ENCODE data around the gene CCDC69.
"Not testable (repeated sequence)": the region's sequence is repeated elsewhere in the genome, so short reads cannot be mapped to it uniquely, and the experiment has no call there.

Gene CCDC69

DNA sequence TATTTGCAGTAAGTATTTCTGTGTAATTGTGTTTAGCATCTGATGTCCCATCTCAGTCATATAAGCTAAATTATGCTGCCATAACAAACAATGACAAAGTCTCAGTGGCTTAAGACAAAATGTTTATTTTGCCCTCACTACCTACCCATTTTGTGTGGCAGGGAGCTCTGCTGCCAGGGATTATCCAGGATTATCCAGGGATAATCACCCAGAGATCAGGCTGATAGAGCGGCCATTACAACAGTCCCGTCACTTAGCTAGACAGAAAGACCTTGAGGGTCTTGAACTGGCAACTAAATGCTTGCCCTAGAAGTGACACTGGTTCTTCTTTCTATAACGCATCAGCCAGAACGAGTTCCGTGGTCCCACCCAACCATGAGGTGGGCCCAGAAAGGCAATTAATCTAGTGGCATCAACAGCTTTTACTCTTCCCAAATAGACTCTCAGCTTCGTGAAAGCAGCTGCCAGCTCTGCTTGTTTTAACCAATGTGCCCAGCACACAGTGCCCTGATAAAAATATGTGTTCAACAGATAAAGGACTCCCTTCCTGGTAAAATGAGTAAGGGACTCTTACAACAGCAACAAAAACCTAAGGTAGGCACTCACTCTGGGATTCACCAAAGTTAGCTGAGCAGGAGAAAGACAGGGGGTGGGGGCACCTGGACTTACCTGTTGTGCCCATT, 22.8 kb downstream of the CCDC69 start:
- Histone ChIP-seq H3K4me1 (ENCODE audit: insufficient read depth, low read length) (no peaks in the 10 kb centered on the region), H3K9me3 (ENCODE audit: control insufficient read depth, insufficient read depth, low read length) (no peaks in the 10 kb centered on the region), H3K36me3 (ENCODE audit: insufficient read depth, low read length) (no peaks in the 10 kb centered on the region), H3K9ac (ENCODE audit: low read depth, low read length) (no peak overlapping the region)

DNA sequence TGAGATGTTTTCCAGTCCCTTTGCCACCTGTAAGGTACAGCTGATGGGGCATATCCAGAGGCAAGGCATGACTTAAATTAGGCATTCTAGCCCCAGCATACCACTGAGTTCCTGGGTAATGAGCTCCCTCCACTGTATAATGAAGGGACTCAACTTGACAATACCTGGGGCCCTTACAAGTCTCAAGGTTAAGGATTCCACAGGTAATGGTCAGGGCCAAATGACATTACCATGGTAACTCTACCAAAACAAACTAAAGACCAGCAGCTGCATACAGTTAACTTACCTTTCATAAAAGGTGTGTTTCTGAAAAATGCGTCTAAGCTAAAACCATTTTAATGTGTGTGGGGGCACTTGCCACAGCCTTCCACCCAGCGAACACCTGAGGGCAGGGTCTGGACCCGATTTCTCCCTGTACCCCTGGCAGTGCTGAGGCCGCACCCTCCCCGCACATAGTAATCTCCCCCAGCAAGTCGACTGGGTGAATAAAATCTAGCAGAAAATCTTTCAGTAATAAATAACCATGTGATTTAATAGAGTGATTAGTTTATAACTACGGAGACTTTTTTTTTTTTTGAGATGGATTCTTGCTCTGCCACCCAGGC, 24.2 kb downstream of the CCDC69 start:
- Histone ChIP-seq H3K9me3 (ENCODE audit: control insufficient read depth, insufficient read depth, low read length) (no peaks in the 10 kb centered on the region), H3K36me3 (ENCODE audit: insufficient read depth, low read length) (no peaks in the 10 kb centered on the region), H3K9ac (ENCODE audit: low read depth, low read length) (no peak overlapping the region), H3K4me1 (ENCODE audit: insufficient read depth, low read length) (no peaks in the 10 kb centered on the region)

- Histone ChIP-seq H3K36me3 (ENCODE audit: insufficient read depth, low read length) (no peaks in the 10 kb centered on the region), H3K9me3 (ENCODE audit: control insufficient read depth, insufficient read depth, low read length) (no peaks in the 10 kb centered on the region), H3K4me1 (ENCODE audit: insufficient read depth, low read length) (no peaks in the 10 kb centered on the region), H3K9ac (ENCODE audit: low read depth, low read length) (no peak overlapping the region)
These were observed 25.0 kb downstream of the CCDC69 start for GRCh38 chr5:151198861-151199260.

GRCh38 chr5:151197291-151197600, 26.6 kb downstream of the CCDC69 start:
- not testable (repeated sequence) for H3K9ac ChIP-seq (ENCODE audit: low read depth, low read length); H3K36me3 ChIP-seq (ENCODE audit: insufficient read depth, low read length); H3K4me1 ChIP-seq (ENCODE audit: insufficient read depth, low read length); H3K9me3 ChIP-seq (ENCODE audit: control insufficient read depth, insufficient read depth, low read length)

DNA sequence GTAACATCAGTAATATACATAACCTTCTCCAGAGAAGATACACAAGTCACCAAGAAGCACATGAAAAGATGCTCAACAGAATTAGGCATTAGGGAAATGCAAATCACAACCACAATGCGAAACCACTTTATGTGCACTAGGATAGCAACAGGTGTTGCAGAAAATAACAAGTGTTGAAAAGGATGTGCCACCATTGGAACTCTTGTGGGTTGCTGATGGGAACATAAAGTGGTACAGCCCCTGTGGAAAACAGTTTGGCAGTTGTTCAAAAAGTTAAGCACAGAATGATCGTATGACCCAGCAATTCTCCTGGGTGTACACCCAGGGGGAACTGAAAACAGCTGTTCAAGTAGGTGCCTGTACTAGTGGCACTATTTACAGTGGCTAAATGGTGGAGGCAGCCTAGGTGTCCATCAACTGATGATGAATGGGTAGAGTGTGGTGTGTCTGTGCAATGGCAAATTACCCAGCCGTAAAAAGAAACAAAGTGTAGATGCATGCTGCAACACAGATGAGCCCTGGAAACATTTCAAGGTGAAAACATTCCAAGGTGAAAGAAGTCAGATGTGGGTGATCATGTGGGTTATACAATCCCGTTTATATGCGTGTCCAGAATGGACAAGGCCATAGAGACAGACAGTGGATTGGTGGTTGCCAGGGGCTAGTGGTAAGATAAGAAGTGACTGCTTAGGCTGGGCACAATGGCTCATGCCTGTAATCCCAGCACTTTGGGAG, 27.2 kb downstream of the CCDC69 start:
- Histone ChIP-seq H3K9ac (ENCODE audit: low read depth, low read length) (no peak overlapping the region), H3K36me3 (ENCODE audit: insufficient read depth, low read length) (no peaks in the 10 kb centered on the region)

GRCh38 chr5:151195622-151196021, 28.3 kb downstream of the CCDC69 start:
- Histone ChIP-seq H3K9me3 (ENCODE audit: control insufficient read depth, insufficient read depth, low read length) (no peaks in the 10 kb centered on the region), H3K9ac (ENCODE audit: low read depth, low read length) (no peak overlapping the region), H3K36me3 (ENCODE audit: insufficient read depth, low read length) (no peaks in the 10 kb centered on the region), H3K4me1 (ENCODE audit: insufficient read depth, low read length) (0 out of 2 replicates have a peak, but pooled peaks cover 5% of the 10 kb centered on the region)

More for the DNA sequence above, 27.2 kb downstream of the CCDC69 start:
- Histone ChIP-seq H3K4me1 (ENCODE audit: insufficient read depth, low read length) (0 out of 2 replicates have a peak, but pooled peaks cover 3% of the 10 kb centered on the region), H3K9me3 (ENCODE audit: control insufficient read depth, insufficient read depth, low read length) (no peaks in the 10 kb centered on the region)

GRCh38 chr5:151192626-151193025, 31.3 kb downstream of the CCDC69 start:
- Histone ChIP-seq H3K9me3 (ENCODE audit: control insufficient read depth, insufficient read depth, low read length) (no peaks in the 10 kb centered on the region), H3K9ac (ENCODE audit: low read depth, low read length) (no peak overlapping the region), H3K4me1 (ENCODE audit: insufficient read depth, low read length) (0 out of 2 replicates have a peak, but pooled peaks cover 5% of the 10 kb centered on the region), H3K36me3 (ENCODE audit: insufficient read depth, low read length) (no peaks in the 10 kb centered on the region)

GRCh38 chr5:151191661-151192060, 32.2 kb downstream of the CCDC69 start:
- Histone ChIP-seq H3K36me3 (ENCODE audit: insufficient read depth, low read length) (no peaks in the 10 kb centered on the region), H3K9me3 (ENCODE audit: control insufficient read depth, insufficient read depth, low read length) (no peaks in the 10 kb centered on the region)

GRCh38 chr5:151189151-151189550, 34.7 kb downstream of the CCDC69 start:
- Histone ChIP-seq H3K36me3 (ENCODE audit: insufficient read depth, low read length) (no peaks in the 10 kb centered on the region), H3K4me1 (ENCODE audit: insufficient read depth, low read length) (peaks cover 11% of the 10 kb centered on the region), H3K9me3 (ENCODE audit: control insufficient read depth, insufficient read depth, low read length) (no peaks in the 10 kb centered on the region), H3K9ac (ENCODE audit: low read depth, low read length) (no peak overlapping the region)

More at GRCh38 chr5:151191661-151192060, 32.2 kb downstream of the CCDC69 start:
- H3K4me1 ChIP-seq (ENCODE audit: insufficient read depth, low read length): peaks cover 8% of the 10 kb centered on the region
- no peak overlapping the region for H3K9ac ChIP-seq (ENCODE audit: low read depth, low read length)

DNA sequence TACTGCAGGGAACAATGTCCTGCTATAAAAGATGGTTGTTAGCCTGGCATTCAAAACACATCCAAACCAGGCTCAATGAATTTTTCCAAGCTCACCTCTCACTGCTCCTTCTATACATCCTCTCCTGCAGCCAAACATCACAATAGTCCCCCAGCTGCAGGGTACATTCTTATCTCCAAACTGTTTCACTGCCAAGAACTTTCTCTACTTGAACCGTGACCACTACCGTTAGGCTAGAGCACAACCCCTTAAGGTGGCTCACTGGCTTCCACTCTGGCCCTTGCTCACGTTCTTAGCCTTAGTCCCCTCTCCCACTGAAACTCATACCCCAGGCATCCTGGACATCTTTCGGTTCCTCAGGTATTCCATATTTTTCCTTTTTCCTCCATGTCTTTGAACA, 37.4 kb downstream of the CCDC69 start:
- no peaks in the 10 kb centered on the region for H3K36me3 ChIP-seq (ENCODE audit: insufficient read depth, low read length)

GRCh38 chr5:151186052-151186451, 37.8 kb downstream of the CCDC69 start:
- H3K9ac ChIP-seq (ENCODE audit: low read depth, low read length): no peak overlapping the region; the same call in 1 of the 2 replicates
- H3K9me3 ChIP-seq (ENCODE audit: control insufficient read depth, insufficient read depth, low read length): no peaks in the 10 kb centered on the region
- H3K36me3 ChIP-seq (ENCODE audit: insufficient read depth, low read length): no peaks in the 10 kb centered on the region
- peaks cover 7% of the 10 kb centered on the region for H3K4me1 ChIP-seq (ENCODE audit: insufficient read depth, low read length)

More for the DNA sequence above, 37.4 kb downstream of the CCDC69 start:
- Histone ChIP-seq H3K9ac (ENCODE audit: low read depth, low read length) (no peak overlapping the region), H3K4me1 (ENCODE audit: insufficient read depth, low read length) (peaks cover 7% of the 10 kb centered on the region), H3K9me3 (ENCODE audit: control insufficient read depth, insufficient read depth, low read length) (no peaks in the 10 kb centered on the region)

- Histone ChIP-seq H3K9ac (ENCODE audit: low read depth, low read length) (no peak overlapping the region), H3K36me3 (ENCODE audit: insufficient read depth, low read length) (no peaks in the 10 kb centered on the region), H3K4me1 (ENCODE audit: insufficient read depth, low read length) (peaks cover 7% of the 10 kb centered on the region), H3K9me3 (ENCODE audit: control insufficient read depth, insufficient read depth, low read length) (no peaks in the 10 kb centered on the region)
These were observed 39.4 kb downstream of the CCDC69 start for GRCh38 chr5:151184316-151185042.

GRCh38 chr5:151183456-151184245, 40.2 kb downstream of the CCDC69 start:
- Histone ChIP-seq H3K36me3 (ENCODE audit: insufficient read depth, low read length) (no peaks in the 10 kb centered on the region), H3K4me1 (ENCODE audit: insufficient read depth, low read length) (peaks cover 7% of the 10 kb centered on the region), H3K9me3 (ENCODE audit: control insufficient read depth, insufficient read depth, low read length) (no peaks in the 10 kb centered on the region), H3K9ac (ENCODE audit: low read depth, low read length) (no peak overlapping the region)

DNA sequence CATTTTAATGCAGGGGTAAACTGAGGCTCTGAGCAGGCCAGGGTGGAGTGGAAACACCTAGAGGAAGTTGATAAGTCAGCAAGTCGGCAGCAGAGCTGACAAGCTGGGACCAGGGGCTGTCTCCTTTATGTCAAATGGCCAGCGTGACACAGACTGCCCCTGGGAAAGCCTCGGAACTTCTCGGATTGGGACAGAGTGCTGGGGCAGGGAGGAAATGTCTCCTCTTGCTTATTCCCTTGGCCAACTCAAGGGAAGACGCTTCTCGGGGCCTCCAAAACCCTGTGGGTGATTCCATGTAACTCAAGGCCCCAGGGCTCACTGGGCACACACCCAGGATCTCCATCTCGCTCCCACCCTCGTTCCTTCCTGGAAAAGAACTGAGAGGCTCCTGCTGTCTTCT, 40.9 kb downstream of the CCDC69 start:
- Histone ChIP-seq H3K36me3 (ENCODE audit: insufficient read depth, low read length) (no peaks in the 10 kb centered on the region), H3K9me3 (ENCODE audit: control insufficient read depth, insufficient read depth, low read length) (no peaks in the 10 kb centered on the region), H3K9ac (ENCODE audit: low read depth, low read length) (no peak overlapping the region), H3K4me1 (ENCODE audit: insufficient read depth, low read length) (peaks cover 7% of the 10 kb centered on the region)

Data from ES-I3 (cell line).